GM19397 (cell line): Measurements from ENCODE around the gene GALNT14.

Experiments used
- ATAC-seq: cut with Tn5 transposase; IDR thresholded peaks from one replicate; pipeline ENCODE4 v1.9.1; 2021; ENCODE audit warnings: mild to moderate bottlenecking, moderate library complexity; ENCODE audit not compliant: unreplicated experiment

The GALNT14 gene

GRCh38 chr2:31088504-31089195 is 49.6 kb downstream of the GALNT14 start:
- no peak for ATAC-seq

GRCh38 chr2:31087491-31087890 is 50.7 kb downstream of the GALNT14 start:
- no peak for ATAC-seq

- ATAC-seq: no peak
Observed at GRCh38 chr2:31086590-31086989, 51.6 kb downstream of the GALNT14 start.

- ATAC-seq: no peak
Observed at GRCh38 chr2:31083234-31083993, 54.8 kb downstream of the GALNT14 start.

- ATAC-seq: no peak
Observed at GRCh38 chr2:31082002-31082401, 56.2 kb downstream of the GALNT14 start.

GRCh38 chr2:31081492-31081891 is 56.7 kb downstream of the GALNT14 start:
- ATAC-seq: no peak

- no peak for ATAC-seq
Observed at GRCh38 chr2:31080361-31080760, 57.9 kb downstream of the GALNT14 start.

- ATAC-seq: no peak
Observed at GRCh38 chr2:31079665-31080064, 58.6 kb downstream of the GALNT14 start.

GRCh38 chr2:31078579-31079105 is 59.6 kb downstream of the GALNT14 start:
- ATAC-seq: no peak

GRCh38 chr2:31078011-31078410 is 60.2 kb downstream of the GALNT14 start:
- no peak for ATAC-seq

GRCh38 chr2:31075941-31076590 is 62.2 kb downstream of the GALNT14 start:
- no peak for ATAC-seq

GRCh38 chr2:31075431-31075830 is 62.8 kb downstream of the GALNT14 start:
- ATAC-seq: no peak

GRCh38 chr2:31071741-31072140 is 66.5 kb downstream of the GALNT14 start:
- ATAC-seq: no peak

- no peak for ATAC-seq
Observed at GRCh38 chr2:31070339-31071125, 67.7 kb downstream of the GALNT14 start.

GRCh38 chr2:31069643-31070325 is 68.5 kb downstream of the GALNT14 start:
- ATAC-seq: no peak

- ATAC-seq: no peak
Observed at GRCh38 chr2:31067259-31067658, 71.0 kb downstream of the GALNT14 start.

- ATAC-seq: no peak
Observed at GRCh38 chr2:31066551-31066950, 71.7 kb downstream of the GALNT14 start.

- ATAC-seq: no peak
Observed at GRCh38 chr2:31066086-31066485, 72.2 kb downstream of the GALNT14 start.

GRCh38 chr2:31065356-31065755 is 72.9 kb downstream of the GALNT14 start:
- ATAC-seq: no peak

GRCh38 chr2:31060397-31060796 is 77.8 kb downstream of the GALNT14 start:
- no peak for ATAC-seq
